ENCODE measurements around the gene SLC24A5. TPM values are rescaled to one million over a fixed set of nuclear protein-coding genes. Genes with fewer than 3 reads are reported as not detected.

The SLC24A5 gene
- total RNA-seq, 2 donors from 2014 or later, result not detected

DNA sequence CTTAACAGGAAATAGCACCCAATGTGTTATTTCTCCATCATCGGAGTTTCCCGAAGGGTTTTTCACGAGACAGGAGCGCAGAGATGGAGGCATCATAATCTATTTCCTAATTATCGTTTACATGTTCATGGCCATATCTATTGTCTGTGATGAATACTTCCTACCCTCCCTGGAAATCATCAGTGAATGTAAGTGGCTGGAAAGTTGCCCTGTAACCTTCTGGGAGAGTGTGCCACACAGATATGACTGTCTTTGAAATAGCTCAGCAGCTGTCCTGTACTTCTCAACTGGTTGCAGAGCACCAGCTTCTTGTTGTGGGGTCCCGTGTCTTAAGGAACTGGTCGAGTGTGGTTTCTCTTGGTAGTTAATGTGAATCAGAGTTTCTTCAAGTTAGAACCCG, 1.1 kb downstream of the SLC24A5 start:
- Histone ChIP-seq H3K4me3 (no peak overlapping the region), H3K4me1 (ENCODE audit: control insufficient read depth in 1 of 2, low read depth in 2 of 2) (no peaks in the 10 kb centered on the region), H3K36me3 (no peaks in the 10 kb centered on the region), H3K27ac (no peak overlapping the region), H3K27me3 (replicated peaks; ENCODE audit: insufficient read depth) (no peaks in the 10 kb centered on the region), H3K9me3 (no peaks in the 10 kb centered on the region)
- no peak for DNase-seq (ENCODE audit: low spot score)
- no peak for ATAC-seq (ENCODE audit: insufficient number of reproducible peaks, low FRiP score, low read depth)
- TF ChIP-seq, protein P1, sequence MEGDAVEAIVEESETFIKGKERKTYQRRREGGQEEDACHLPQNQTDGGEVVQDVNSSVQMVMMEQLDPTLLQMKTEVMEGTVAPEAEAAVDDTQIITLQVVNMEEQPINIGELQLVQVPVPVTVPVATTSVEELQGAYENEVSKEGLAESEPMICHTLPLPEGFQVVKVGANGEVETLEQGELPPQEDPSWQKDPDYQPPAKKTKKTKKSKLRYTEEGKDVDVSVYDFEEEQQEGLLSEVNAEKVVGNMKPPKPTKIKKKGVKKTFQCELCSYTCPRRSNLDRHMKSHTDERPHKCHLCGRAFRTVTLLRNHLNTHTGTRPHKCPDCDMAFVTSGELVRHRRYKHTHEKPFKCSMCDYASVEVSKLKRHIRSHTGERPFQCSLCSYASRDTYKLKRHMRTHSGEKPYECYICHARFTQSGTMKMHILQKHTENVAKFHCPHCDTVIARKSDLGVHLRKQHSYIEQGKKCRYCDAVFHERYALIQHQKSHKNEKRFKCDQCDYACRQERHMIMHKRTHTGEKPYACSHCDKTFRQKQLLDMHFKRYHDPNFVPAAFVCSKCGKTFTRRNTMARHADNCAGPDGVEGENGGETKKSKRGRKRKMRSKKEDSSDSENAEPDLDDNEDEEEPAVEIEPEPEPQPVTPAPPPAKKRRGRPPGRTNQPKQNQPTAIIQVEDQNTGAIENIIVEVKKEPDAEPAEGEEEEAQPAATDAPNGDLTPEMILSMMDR (IDR thresholded peaks at IDR 0.05), result no peak

DNA sequence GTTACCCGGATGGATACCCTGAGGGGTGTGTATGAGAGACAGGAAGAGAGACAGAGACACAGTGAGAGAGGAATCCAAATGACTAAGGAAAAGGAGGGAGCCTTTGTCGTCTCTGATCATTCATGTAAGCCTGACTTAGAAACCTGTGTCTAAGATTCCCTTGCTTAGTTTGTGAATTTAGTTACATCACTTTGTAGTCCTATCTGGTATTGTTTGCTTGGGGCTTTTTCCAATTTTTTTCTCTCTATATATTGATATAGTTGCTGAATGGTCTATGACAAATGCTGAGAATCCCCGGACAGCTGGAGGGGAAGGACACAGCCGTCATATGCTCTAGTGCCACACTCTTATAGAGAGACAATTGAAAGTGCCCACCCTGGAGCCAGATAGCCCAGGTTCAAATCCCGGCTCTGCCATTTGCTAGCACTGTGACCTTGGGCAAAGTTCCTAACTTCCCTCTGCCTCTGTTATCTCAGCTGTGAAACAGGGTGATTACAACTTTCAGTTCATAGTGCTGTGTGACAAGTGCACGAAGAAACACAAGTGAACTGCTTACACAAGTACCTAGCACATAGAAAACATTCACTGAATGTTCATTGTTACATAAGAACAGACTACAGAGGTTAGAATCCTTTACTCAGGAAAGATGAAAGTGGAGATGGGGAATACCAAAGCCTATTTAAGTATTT, 6.0 kb downstream of the SLC24A5 start:
- ATAC-seq (ENCODE audit: insufficient number of reproducible peaks, low FRiP score, low read depth), result no peak
- peaks cover 5 to 12% of the 10 kb centered on the region in 2 donors for H3K4me1 ChIP-seq (ENCODE audit: control insufficient read depth in 1 of 2, low read depth in 2 of 2)
- no peaks in the 10 kb centered on the region for H3K27me3 ChIP-seq (replicated peaks; ENCODE audit: insufficient read depth)
- no peak overlapping the region for H3K4me3 ChIP-seq
- no peak overlapping the region for H3K27ac ChIP-seq
- no peak for DNase-seq (ENCODE audit: low spot score)
- H3K9me3 ChIP-seq, result no peaks in the 10 kb centered on the region
- TF ChIP-seq, protein P1 (IDR thresholded peaks at IDR 0.05), result no peak
- H3K36me3 ChIP-seq, result no peaks in the 10 kb centered on the region

DNA sequence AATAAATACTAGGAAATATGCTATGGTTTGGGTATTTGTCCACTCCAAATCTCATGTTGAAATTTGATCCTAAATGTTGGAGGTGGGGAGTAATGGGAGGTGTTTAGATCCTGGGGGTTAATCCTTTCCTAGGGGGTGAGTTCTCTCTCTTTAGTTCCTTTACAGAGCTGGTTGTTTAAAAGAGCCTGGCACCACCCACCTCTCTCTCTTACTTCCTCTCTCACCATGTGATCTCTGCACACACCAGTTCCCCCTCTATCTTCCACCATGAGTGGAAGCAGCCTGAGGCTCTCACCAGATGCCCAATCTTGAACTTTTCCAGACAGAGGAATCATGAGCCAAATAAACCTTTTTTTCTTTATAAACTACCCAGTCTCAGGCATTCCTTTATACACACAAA, 10.5 kb downstream of the SLC24A5 start:
- DNase-seq (ENCODE audit: low spot score) (no peak), ATAC-seq (ENCODE audit: insufficient number of reproducible peaks, low FRiP score, low read depth) (no peak)
- no peak overlapping the region for H3K4me3 ChIP-seq
- TF ChIP-seq, protein P1 (IDR thresholded peaks at IDR 0.05), result no peak
- H3K9me3 ChIP-seq, result no peaks in the 10 kb centered on the region
- H3K27ac ChIP-seq, result peak overlapping the region in 1 of 2 donors; percentile 35
- no peaks in the 10 kb centered on the region for H3K27me3 ChIP-seq (replicated peaks; ENCODE audit: insufficient read depth)
- H3K36me3 ChIP-seq, result no peaks in the 10 kb centered on the region
- H3K4me1 ChIP-seq (ENCODE audit: control insufficient read depth in 1 of 2, low read depth in 2 of 2), result peaks cover 5 to 28% of the 10 kb centered on the region in 2 donors

DNA sequence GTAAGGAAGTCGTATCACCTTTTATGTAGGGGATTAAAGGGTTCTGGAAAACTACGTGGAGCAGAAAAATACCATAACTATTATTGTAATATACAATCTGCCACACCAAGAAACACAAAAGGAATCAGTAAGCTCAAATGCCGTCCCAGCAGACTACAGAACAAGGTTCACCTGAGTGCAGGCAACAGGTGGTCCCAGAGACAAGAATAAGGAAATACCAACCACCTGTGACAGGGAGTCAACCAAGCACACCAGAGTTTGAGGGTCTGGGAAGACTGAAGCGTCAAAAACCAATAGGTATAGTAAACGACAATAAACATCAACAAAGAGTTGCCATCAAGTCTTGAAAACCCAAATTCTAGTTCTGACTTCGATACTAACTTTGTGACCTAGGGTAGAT, 12.1 kb downstream of the SLC24A5 start:
- H3K4me3 ChIP-seq, result no peak overlapping the region
- no peaks in the 10 kb centered on the region for H3K27me3 ChIP-seq (replicated peaks; ENCODE audit: insufficient read depth)
- no peaks in the 10 kb centered on the region for H3K36me3 ChIP-seq
- no peaks in the 10 kb centered on the region for H3K9me3 ChIP-seq
- H3K27ac ChIP-seq, result no peak overlapping the region
- no peak for DNase-seq (ENCODE audit: low spot score)
- TF ChIP-seq, protein P1 (IDR thresholded peaks at IDR 0.05), result no peak
- peaks cover 5 to 42% of the 10 kb centered on the region in 2 donors for H3K4me1 ChIP-seq (ENCODE audit: control insufficient read depth in 1 of 2, low read depth in 2 of 2)
- ATAC-seq (ENCODE audit: insufficient number of reproducible peaks, low FRiP score, low read depth), result no peak

DNA sequence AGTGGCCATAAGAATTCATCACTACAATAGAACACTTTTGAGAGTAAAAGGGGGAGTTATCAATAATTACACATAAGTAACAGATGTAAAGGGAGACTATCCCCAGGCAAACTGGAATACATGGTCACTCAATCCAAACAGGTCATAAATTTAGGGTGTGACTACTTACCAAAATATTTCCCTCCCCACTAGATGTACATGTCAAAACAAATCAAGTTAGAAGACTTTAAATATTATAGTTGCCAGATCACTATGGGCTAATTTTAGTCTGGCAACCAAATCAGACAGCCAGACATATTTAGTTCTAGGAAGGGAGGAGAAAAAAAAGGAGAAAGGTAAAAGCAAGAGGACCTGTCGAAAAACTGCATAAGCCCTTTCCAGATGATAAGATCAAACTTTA, 23.1 kb downstream of the SLC24A5 start:
- TF ChIP-seq, protein P1 (IDR thresholded peaks at IDR 0.05), result no peak
- ATAC-seq (ENCODE audit: insufficient number of reproducible peaks, low FRiP score, low read depth) (peak; percentile 80), DNase-seq (ENCODE audit: low spot score) (no peak)
- H3K9me3 ChIP-seq, result no peaks in the 10 kb centered on the region
- peaks cover 5% of the 10 kb centered on the region for H3K36me3 ChIP-seq
- H3K27me3 ChIP-seq (replicated peaks; ENCODE audit: insufficient read depth), result no peaks in the 10 kb centered on the region
- H3K4me3 ChIP-seq, result peak overlapping the region; percentile 18
- peak overlapping the region; percentile 76 to 91 for H3K27ac ChIP-seq
- peaks cover 21 to 72% of the 10 kb centered on the region in 2 donors for H3K4me1 ChIP-seq (ENCODE audit: control insufficient read depth in 1 of 2, low read depth in 2 of 2)

Measured in thoracic aorta (tissue), 2 donors.